Vagina (tissue), 2 donors: ENCODE results near the gene GNG14. TPM values are rescaled to one million over a fixed set of nuclear protein-coding genes. Genes with fewer than 3 reads are reported as not detected.

Experiments
- DNase-seq, 2 donors: peaks; one replicate each; pipeline ENCODE4 v3.0.0-alpha.2; 2017; ENCODE audit errors: extremely low spot score in 2 of 2
- H3K27ac ChIP-seq: fragments of 200-600 bp; sonication (generic); one replicate; pipeline ENCODE4 v1.5.1; 2019
- H3K27me3 ChIP-seq: fragments of 200-600 bp; sonication (generic); one replicate; pipeline ENCODE4 v1.5.1; 2019
- H3K36me3 ChIP-seq, 2 donors: fragments of 200-600 bp; sonication (generic); one replicate each; pipeline ENCODE4 v1.5.1; 2017 to 2019
- H3K4me1 ChIP-seq: fragments of 200-600 bp; sonication (generic); one replicate; pipeline ENCODE4 v1.5.1; 2019
- H3K4me3 ChIP-seq, 2 donors: fragments of 200-600 bp; sonication (generic); 1 replicate in 1 of 2; 2 replicates in 1 of 2; pipeline ENCODE4 v1.5.1; 2016 to 2019
- H3K9me3 ChIP-seq: fragments of 200-600 bp; sonication (generic); one replicate; pipeline ENCODE4 v1.5.1; 2019
- CTCF ChIP-seq, 3 experiments: fragments of 450-650 bp in 2 of 3; fragments of 200-600 bp in 1 of 3; sonication (generic) in 1 of 3; IDR thresholded peaks; one replicate each; pipeline ENCODE4 v1.5.1; 2017 to 2019; ENCODE audit warnings: antibody characterized with exemption in 3 of 3, mild to moderate bottlenecking in 2 of 3, moderate library complexity in 2 of 3
- POLR2A ChIP-seq, 2 donors: fragments of 450-650 bp; IDR thresholded peaks; one replicate each; pipeline ENCODE4 v1.6.1; 2017; ENCODE audit warnings: antibody characterized with exemption in 2 of 2, mild to moderate bottlenecking in 2 of 2, moderate library complexity in 2 of 2
- POLR2AphosphoS5 ChIP-seq, 2 donors: sonication (generic); formaldehyde crosslinking; IDR thresholded peaks; one replicate each; pipeline ENCODE4 v1.9.0; 2017; ENCODE audit warnings: antibody characterized with exemption in 2 of 2, mild to moderate bottlenecking in 2 of 2, low read depth in 1 of 2; ENCODE audit not compliant: insufficient read depth in 1 of 2
- intact Hi-C: fragments of 100-400 bp; cut with DNase I; formaldehyde crosslinking; loops from one replicate; pipeline ENCODE4 v1.15.1; 2023
- total RNA-seq: library from RNA; depleted of rRNA; stranded (reverse); fragments of >200 nt; gene quantifications from one replicate; pipeline ENCODE4 v1.2.3, GENCODE V29; 2016

Gene GNG14
- total RNA-seq, 1 donor from 2014 or later = not detected

GRCh38 chr19:12669270-12670158, 18.3 kb upstream of the GNG14 start:
- Histone ChIP-seq H3K4me1 (peaks cover 49% of the 10 kb centered on the region), H3K9me3 (no peaks in the 10 kb centered on the region), H3K27me3 (no peaks in the 10 kb centered on the region), H3K4me3 (peak overlapping the region; percentile 77 to 83), H3K27ac (peak overlapping the region; percentile 96), H3K36me3 (peaks cover 0 to 18% of the 10 kb centered on the region in 2 donors)
- intact Hi-C loops = loop anchor here (1.0 to 10.0 kb wide), 2 partner anchors 12 to 55 kb away; partner anchors contain the start of genes DHPS, ZNF490 and ZNF791
- TF ChIP-seq CTCF (IDR thresholded peaks at IDR 0.05) (peak in 1 of 3 experiments; percentile 23), POLR2A (IDR thresholded peaks at IDR 0.05) (no peak), POLR2AphosphoS5 (IDR thresholded peaks at IDR 0.05; ENCODE audit: insufficient read depth in 1 of 2, low read depth in 1 of 2) (peak; percentile 76 to 95)
- no peak for DNase-seq

DNA sequence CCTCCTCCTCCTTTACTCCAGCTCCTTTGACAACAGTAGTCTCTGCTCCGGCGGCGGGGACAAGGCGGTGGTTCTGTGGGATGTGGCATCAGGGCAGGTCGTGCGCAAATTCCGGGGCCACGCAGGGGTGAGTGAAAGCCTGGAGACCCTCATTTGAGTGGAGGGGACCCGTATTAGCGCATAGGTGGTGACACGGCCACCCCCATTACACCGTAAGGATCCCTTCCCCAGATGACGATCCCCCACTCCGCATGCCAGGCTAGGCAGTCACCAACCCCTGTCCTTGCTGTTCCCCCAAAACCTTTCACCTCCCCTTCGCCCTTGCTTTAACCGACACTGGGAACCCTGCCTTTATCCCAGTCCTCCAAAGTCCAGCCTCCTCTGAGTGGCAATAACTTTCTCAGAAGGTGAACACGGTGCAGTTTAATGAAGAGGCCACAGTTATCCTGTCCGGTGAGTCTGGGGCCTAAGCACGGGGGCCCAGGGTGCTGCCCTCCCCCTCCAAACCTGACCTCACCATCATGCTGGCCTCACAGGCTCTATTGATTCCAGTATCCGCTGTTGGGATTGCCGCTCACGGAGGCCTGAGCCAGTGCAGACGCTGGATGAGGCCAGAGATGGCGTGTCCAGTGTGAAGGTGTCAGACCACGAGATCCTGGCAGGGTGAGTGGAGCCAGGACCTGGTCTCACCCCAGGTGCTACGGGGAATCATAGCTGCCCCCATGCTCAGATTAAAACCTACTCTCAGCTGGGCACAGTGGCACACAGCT, 17.5 kb upstream of the GNG14 start:
- TF ChIP-seq POLR2A (IDR thresholded peaks at IDR 0.05) = no peak
- peaks cover 48% of the 10 kb centered on the region for H3K4me1 ChIP-seq
- intact Hi-C loops = no loop called here

GRCh38 chr19:12672744-12673143, 15.1 kb upstream of the GNG14 start:
- Histone ChIP-seq H3K27me3 (no peaks in the 10 kb centered on the region), H3K36me3 (peaks cover 0 to 49% of the 10 kb centered on the region in 2 donors), H3K4me1 (peaks cover 38% of the 10 kb centered on the region), H3K9me3 (no peaks in the 10 kb centered on the region), H3K4me3 (no peak overlapping the region), H3K27ac (no peak overlapping the region)
- no peak for DNase-seq
- TF ChIP-seq POLR2A (IDR thresholded peaks at IDR 0.05) = no peak
- TF ChIP-seq POLR2AphosphoS5 (IDR thresholded peaks at IDR 0.05; ENCODE audit: insufficient read depth in 1 of 2, low read depth in 1 of 2) = no peak
- TF ChIP-seq CTCF (IDR thresholded peaks at IDR 0.05) = no peak
- intact Hi-C loops = no loop called here

More for the DNA sequence above, 17.5 kb upstream of the GNG14 start:
- Histone ChIP-seq H3K27me3 (no peaks in the 10 kb centered on the region), H3K27ac (peak overlapping the region; percentile 96), H3K36me3 (peaks cover 0 to 26% of the 10 kb centered on the region in 2 donors), H3K9me3 (no peaks in the 10 kb centered on the region), H3K4me3 (peak overlapping the region; percentile 77 to 83)
- DNase-seq = no peak

GRCh38 chr19:12675399-12675798, 12.4 kb upstream of the GNG14 start:
- no peak for DNase-seq
- H3K27me3 ChIP-seq = no peaks in the 10 kb centered on the region
- H3K4me3 ChIP-seq = no peak overlapping the region
- peaks cover 26% of the 10 kb centered on the region for H3K4me1 ChIP-seq
- peaks cover 0 to 71% of the 10 kb centered on the region in 2 donors for H3K36me3 ChIP-seq
- no peak overlapping the region for H3K27ac ChIP-seq
- H3K9me3 ChIP-seq = no peaks in the 10 kb centered on the region
- intact Hi-C loops = no loop called here
- no peak for TF ChIP-seq POLR2AphosphoS5 (IDR thresholded peaks at IDR 0.05; ENCODE audit: insufficient read depth in 1 of 2, low read depth in 1 of 2)
- TF ChIP-seq CTCF (IDR thresholded peaks at IDR 0.05) = no peak
- no peak for TF ChIP-seq POLR2A (IDR thresholded peaks at IDR 0.05)

- Histone ChIP-seq H3K27me3 (no peaks in the 10 kb centered on the region), H3K36me3 (peaks cover 0 to 71% of the 10 kb centered on the region in 2 donors), H3K9me3 (no peaks in the 10 kb centered on the region), H3K27ac (no peak overlapping the region), H3K4me3 (no peak overlapping the region), H3K4me1 (peaks cover 26% of the 10 kb centered on the region)
- TF ChIP-seq POLR2AphosphoS5 (IDR thresholded peaks at IDR 0.05; ENCODE audit: insufficient read depth in 1 of 2, low read depth in 1 of 2) = no peak
- TF ChIP-seq POLR2A (IDR thresholded peaks at IDR 0.05) = no peak
- TF ChIP-seq CTCF (IDR thresholded peaks at IDR 0.05) = no peak
- intact Hi-C loops = loop anchor here (2.0 kb wide), 1 partner anchor 49 kb away; no protein-coding TSS in a partner anchor
- DNase-seq = no peak
Observed at GRCh38 chr19:12675940-12676339, 11.9 kb upstream of the GNG14 start.
